ENCODE data around the gene ZNF281. TPM values are rescaled to one million over a fixed set of nuclear protein-coding genes. Genes with fewer than 3 reads are reported as not detected.
A peak's percentile ranks its signal among the peaks of the same experiment; 100 is the strongest.

The ZNF281 gene
- polyA plus RNA-seq, 2 of the 4 experiments (the other 2 are of a cell fraction), result 33.7 to 39.1 TPM

- 78% methylated on average over 3 of the region's 3 CpGs for WGBS (ENCODE audit: missing lambda C conversion rate)
These were observed 43.7 kb upstream of the ZNF281 start for GRCh38 chr1:200453553-200453905.

GRCh38 chr1:200452850-200453552, 43.2 kb upstream of the ZNF281 start:
- TF ChIP-seq CHD2 (IDR thresholded peaks at IDR 0.05; ENCODE audit: low read length, partially characterized antibody) (no peak), ELK1 (IDR thresholded peaks at IDR 0.05; ENCODE audit: low read depth, low read length) (no peak), RFX5 (IDR thresholded peaks at IDR 0.05) (no peak), HOXB5 (CRISPR knock-in tag; IDR thresholded peaks at IDR 0.05) (no peak), SREBF2 (IDR thresholded peaks at IDR 0.05) (no peak), PBX3 (IDR thresholded peaks at IDR 0.05) (no peak), HDAC2 (IDR thresholded peaks at IDR 0.05) (no peak), EHMT2 (IDR thresholded peaks at IDR 0.05; ENCODE audit: low read depth) (no peak), PHF8 (IDR thresholded peaks at IDR 0.05; ENCODE audit: borderline replicate concordance, low read depth) (no peak), RCOR1 (IDR thresholded peaks at IDR 0.05; ENCODE audit: low read depth, low read length) (no peak), MAFK (IDR thresholded peaks at IDR 0.05; ENCODE audit: partially characterized antibody) (no peak), HOXA7 (CRISPR knock-in tag; IDR thresholded peaks at IDR 0.05) (no peak), SMC3 (IDR thresholded peaks at IDR 0.05) (no peak), HMGXB4 (CRISPR knock-in tag; IDR thresholded peaks at IDR 0.05; ENCODE audit: borderline replicate concordance) (no peak)
- TF ChIP-seq, protein P1, sequence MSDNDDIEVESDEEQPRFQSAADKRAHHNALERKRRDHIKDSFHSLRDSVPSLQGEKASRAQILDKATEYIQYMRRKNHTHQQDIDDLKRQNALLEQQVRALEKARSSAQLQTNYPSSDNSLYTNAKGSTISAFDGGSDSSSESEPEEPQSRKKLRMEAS (IDR thresholded peaks at IDR 0.05), result no peak
- TF ChIP-seq, protein P2, sequence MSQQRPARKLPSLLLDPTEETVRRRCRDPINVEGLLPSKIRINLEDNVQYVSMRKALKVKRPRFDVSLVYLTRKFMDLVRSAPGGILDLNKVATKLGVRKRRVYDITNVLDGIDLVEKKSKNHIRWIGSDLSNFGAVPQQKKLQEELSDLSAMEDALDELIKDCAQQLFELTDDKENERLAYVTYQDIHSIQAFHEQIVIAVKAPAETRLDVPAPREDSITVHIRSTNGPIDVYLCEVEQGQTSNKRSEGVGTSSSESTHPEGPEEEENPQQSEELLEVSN (IDR thresholded peaks at IDR 0.05; ENCODE audit: borderline replicate concordance, low read depth), result no peak
- ChIA-PET POLR2A (no interaction called here), CTCF (no interaction called here)
- H3K4me2 ChIP-seq, result no peak overlapping the region
- peaks cover 12% of the 10 kb centered on the region; the same call in 1 of the 3 replicates for H3K4me1 ChIP-seq
- FAIRE-seq, result no peak
- H3K4me3 ChIP-seq, result no peak overlapping the region
- 79% methylated on average over 8 of the region's 8 CpGs for WGBS (ENCODE audit: missing lambda C conversion rate)
- H3K27ac ChIP-seq, result peak overlapping the region in 1 of 2 experiments; percentile 14; a peak in 1 of 6 replicates
- H3K9me3 ChIP-seq, result no peaks in the 10 kb centered on the region
- no peak for ATAC-seq
- DNase-seq (ENCODE audit: low read depth in 1 of 2, low spot score in 1 of 2), result no peak

More at GRCh38 chr1:200453553-200453905, 43.7 kb upstream of the ZNF281 start:
- TF ChIP-seq CEBPB (IDR thresholded peaks at IDR 0.05) (peak; percentile 18 to 41; a peak in 1 of 4 replicates), NR3C1 (IDR thresholded peaks at IDR 0.05) (no peak)
- ChIA-PET CTCF (no interaction called here), POLR2A (no interaction called here)
- Histone ChIP-seq H3K9me3 (no peaks in the 10 kb centered on the region), H3K4me3 (no peak overlapping the region), H3K27ac (peak overlapping the region in 1 of 2 experiments; percentile 14; a peak in 1 of 6 replicates), H3K4me1 (peaks cover 12% of the 10 kb centered on the region; the same call in 1 of the 3 replicates), H3K4me2 (no peak overlapping the region)
- FAIRE-seq (no peak), DNase-seq (ENCODE audit: low read depth in 1 of 2, low spot score in 1 of 2) (no peak), ATAC-seq (no peak)

Measured in A549 (cell line).